Measurements from ENCODE around the gene RNASE13.
"Not testable (repeated sequence)": the region's sequence is repeated elsewhere in the genome, so short reads cannot be mapped to it uniquely, and the experiment has no call there.

The RNASE13 gene

GRCh38 chr14:21022686-21023085, 11.9 kb downstream of the RNASE13 start:
- DNase-seq (ENCODE audit: low read depth in 2 of 2) = no peak

DNA sequence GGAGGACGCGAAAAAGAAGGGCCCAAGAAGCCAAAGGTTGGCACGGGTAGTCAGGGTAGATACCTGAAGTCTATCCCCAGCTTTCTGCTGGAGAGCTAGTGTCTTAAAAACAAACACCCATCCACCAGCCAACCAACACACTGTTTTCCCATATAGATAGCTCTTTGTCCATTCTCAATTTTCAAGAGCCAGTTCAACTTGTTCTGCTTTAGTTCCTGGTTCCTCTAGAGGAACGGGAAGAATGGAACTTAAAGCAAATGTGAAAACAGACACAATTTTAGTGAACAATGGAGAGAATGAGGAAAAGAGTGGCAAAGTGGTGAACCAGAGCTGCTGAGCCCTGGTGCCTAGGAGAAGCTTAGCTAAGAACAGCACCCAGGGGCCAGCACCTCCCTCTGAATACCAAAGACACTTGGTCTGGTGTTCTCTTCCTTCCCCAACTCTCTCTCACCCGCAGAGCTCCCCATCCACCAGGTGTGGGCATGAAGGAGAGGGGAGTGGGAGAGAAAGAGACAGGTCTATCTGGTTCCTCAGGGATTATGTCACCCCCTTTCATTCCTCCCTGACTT, 13.5 kb downstream of the RNASE13 start:
- no peak for DNase-seq (ENCODE audit: low read depth in 2 of 2)

DNA sequence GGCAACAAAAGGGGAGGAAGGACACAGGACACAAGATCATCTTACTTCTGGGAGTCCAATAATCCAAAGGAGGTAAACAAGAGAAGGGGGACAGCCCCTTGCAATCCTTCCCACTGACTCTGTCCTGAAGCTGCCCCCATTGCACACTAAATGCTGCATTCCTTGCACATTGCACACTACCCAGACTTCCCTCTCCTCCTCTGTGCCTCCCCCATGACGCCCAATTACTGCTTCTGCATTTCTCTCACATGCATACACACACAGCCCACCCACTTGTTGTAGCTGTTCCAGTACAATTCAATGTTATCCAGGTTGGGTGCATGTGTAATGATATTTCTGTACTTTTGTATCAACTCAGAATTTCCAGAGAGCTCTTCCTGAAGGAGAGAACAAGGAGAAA, 15.2 kb downstream of the RNASE13 start:
- no peak for DNase-seq (ENCODE audit: low read depth in 2 of 2)

GRCh38 chr14:21018781-21019180, 15.8 kb downstream of the RNASE13 start:
- DNase-seq (ENCODE audit: low read depth in 2 of 2) = no peak

- no peak for DNase-seq (ENCODE audit: low read depth in 2 of 2)
Observed at GRCh38 chr14:21018286-21018685, 16.3 kb downstream of the RNASE13 start.

DNA sequence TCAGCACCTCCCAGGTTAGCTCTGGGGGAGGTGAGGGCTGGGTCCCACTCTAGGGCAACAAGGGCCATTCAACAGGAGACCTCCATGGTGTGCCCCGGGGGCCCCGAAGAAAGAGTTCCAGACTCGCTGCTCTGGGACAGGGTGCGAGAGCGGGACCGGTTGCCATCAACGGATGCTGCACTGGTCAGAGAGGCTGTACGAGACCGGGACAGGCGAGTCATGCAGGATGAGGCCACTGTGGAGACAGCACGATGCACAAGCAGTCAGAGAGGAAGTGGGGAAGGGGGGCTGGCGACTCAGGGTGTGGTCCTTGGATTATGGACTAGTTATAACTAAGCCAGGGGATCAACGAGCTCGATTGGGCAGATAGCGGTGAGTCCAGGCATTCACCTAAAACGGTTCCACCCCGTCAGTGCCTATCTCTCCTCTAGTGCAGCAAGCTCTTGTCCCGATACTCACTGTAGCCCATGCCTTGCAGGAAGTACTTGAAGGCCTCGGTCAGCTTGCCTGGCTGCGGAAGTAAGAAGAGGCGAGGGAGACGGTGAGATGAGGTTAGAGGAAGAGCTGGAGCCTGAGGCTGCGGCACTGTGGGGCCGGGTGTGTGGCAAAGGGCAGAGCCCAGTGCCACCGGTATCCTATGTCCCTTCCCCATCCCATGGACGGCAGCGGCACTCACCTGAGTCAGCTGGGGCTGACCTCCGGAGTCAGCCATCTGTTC, 16.9 kb downstream of the RNASE13 start:
- no peak for DNase-seq (ENCODE audit: low read depth in 2 of 2)

DNA sequence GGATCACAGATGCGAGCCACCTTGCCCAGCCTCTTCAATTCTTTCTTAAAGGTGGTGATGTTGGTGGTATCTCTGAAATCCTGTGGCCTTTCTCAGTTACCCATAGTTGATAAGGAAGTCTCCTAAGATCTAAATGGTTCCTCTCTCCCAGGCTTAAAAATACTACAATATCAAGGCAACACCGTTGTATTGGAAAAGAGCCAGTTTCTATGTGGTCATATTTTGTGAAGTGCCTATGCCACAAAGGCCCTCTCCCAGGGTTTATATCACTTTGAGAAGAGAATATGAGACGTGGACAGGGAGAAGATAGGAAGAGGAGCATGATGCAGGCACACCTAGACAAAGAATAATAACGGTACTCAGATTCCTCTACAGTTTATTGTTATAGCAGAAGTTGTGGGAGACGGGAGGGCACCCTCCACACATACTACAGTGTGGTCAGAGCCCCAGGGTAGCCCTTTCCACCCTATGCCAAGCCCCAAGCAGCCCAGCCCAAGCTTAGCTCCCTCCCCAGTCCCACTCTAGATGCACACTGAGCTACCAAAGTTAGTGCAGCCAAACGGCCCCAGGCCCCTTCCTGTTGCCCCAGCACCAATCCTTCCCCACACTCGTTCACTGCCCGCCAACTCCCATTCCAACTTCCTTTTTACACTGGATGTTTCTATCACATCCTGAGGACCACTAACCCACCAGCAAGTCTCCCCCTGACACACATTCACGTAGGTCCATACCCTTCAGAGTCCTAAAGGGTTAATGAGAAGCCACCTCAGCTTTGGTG, 18.0 kb downstream of the RNASE13 start:
- no peak for DNase-seq (ENCODE audit: low read depth in 2 of 2)

- no peak for DNase-seq (ENCODE audit: low read depth in 2 of 2)
Observed at GRCh38 chr14:21015312-21015711, 19.3 kb downstream of the RNASE13 start.

- DNase-seq (ENCODE audit: low read depth in 2 of 2) = peak; percentile 61 to 70
Observed at GRCh38 chr14:21014761-21015190, 19.8 kb downstream of the RNASE13 start.

GRCh38 chr14:21011136-21011535, 23.5 kb downstream of the RNASE13 start:
- DNase-seq (ENCODE audit: low read depth in 2 of 2) = no peak

GRCh38 chr14:21009721-21010120, 24.9 kb downstream of the RNASE13 start:
- DNase-seq (ENCODE audit: low read depth in 2 of 2) = not testable (repeated sequence)

DNA sequence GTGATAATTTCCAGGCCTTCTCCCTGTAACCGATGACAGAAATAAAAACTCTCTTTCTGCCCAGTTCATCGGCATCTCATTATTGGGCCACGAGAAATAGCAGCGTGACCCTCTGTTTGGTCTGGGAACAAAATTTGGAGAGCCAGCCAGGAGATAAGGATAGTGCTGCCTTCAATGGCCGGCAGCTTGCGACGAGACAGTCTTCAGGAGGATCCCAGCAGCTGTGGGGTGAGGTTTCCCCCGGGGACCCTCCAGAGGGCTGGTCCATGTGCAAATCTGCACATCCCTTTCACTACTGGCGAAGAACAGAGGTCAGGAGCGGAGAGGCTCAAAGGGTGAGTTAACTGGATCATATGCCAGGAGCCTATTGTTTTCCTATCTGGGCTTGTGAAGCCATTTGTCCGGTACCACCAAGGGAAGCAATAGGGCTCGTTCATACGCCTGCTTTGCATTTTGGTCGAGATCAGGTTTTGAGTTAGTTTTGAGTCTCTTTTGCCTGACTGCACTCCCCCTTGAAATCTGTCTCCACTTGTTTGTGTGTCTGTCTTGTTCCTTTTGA, 30.7 kb downstream of the RNASE13 start:
- DNase-seq (ENCODE audit: low read depth in 2 of 2) = no peak

DNA sequence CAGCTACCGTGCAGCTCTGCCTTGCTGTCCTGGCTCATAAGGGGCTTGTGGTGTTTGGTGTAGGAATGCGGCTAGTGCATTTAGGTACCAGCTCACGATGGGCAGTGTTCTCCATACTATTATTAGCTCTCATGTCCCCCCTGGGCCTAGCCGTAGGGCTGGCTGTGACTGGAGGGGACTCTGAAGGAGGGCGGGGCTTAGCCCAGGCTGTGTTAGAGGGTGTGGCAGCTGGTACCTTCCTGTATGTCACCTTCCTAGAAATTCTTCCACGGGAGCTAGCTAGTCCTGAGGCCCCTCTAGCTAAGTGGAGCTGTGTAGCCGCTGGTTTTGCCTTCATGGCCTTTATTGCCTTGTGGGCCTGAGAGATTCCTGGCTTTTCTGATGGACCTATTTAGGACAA, 33.4 kb downstream of the RNASE13 start:
- no peak for DNase-seq (ENCODE audit: low read depth in 2 of 2)

DNA sequence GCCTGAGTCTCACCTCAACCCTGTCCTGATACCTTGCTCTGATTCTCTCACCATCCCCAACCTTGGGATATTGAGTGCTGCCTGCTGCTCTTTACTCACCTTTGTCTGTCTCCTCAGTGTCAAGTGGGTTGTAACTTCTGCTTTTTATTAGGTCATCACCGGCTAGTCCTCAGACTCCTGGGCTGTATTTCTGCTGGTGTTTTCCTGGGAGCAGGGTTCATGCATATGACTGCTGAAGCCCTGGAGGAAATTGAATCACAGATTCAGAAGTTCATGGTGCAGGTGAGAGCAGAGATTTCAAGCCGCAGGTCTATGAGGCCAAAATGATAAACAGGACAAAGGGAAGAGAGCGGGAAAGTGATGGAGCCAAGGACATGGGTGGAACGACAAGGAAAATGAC, 35.0 kb downstream of the RNASE13 start:
- DNase-seq (ENCODE audit: low read depth in 2 of 2) = no peak

DNA sequence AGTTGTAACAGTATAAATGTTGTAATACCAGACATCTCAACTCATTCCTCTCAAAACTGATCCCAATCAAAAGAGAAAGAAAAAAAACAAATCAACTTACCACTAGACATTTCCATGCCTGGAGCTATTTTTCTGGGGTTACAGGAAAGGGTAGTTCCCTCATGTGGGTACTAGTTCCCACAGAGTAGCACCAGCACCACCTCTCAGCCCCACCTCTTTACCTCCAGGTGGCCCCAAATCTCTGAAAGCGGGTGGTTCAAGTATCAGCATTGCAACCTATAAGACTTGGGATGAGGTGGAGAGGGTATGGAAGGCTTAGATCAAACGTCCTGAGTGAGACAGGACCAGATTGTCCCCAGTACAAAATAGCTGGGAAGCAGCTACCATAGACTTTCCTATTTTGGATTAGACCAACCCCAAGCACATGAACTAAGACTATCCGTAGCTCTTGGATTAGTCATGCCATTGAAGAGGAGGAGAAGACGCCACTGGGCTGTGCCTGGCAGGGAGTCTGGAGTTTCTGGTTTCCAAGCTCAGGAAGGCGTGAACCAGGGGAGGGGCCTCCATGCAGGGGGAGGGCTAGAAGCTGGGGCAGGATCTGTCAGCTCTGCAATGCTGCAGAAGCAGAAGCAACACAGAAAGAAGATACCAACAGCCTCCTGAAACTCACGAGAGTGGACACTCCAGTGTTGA, 35.8 kb downstream of the RNASE13 start, which contains the start of gene SLC39A2:
TSS of gene SLC39A2 (plus strand) at position 620 of the 693 bp plus-strand sequence. CDS start 154 bp downstream, outside the sequence.
- no peak for DNase-seq (ENCODE audit: low read depth in 2 of 2)

- DNase-seq (ENCODE audit: low read depth in 2 of 2) = no peak
Observed at GRCh38 chr14:20998139-20998538, 36.5 kb downstream of the RNASE13 start.

DNA sequence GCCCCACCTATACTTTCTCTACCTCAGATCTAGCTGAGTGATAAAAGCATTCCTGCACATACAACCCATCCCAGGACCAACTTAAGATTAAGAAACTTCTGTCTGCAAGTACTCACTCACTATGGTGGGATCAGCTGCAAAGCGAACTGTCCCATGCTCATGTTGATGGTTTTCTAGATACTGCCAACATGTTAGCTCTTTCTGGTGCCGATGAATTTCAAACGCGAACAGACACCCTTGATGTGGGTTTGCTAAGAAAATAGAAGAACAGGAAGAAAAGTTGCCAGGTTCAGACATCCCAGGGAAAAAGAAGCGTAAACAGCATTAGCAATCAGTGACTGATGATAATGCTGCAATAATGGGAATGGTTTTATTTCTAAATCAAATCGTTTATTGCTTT, 37.0 kb downstream of the RNASE13 start:
- DNase-seq (ENCODE audit: low read depth in 2 of 2) = no peak

- no peak for DNase-seq (ENCODE audit: low read depth in 2 of 2)
Observed at GRCh38 chr14:20997115-20997514, 37.5 kb downstream of the RNASE13 start.

GRCh38 chr14:20996521-20996920, 38.1 kb downstream of the RNASE13 start:
- DNase-seq (ENCODE audit: low read depth in 2 of 2) = no peak

DNA sequence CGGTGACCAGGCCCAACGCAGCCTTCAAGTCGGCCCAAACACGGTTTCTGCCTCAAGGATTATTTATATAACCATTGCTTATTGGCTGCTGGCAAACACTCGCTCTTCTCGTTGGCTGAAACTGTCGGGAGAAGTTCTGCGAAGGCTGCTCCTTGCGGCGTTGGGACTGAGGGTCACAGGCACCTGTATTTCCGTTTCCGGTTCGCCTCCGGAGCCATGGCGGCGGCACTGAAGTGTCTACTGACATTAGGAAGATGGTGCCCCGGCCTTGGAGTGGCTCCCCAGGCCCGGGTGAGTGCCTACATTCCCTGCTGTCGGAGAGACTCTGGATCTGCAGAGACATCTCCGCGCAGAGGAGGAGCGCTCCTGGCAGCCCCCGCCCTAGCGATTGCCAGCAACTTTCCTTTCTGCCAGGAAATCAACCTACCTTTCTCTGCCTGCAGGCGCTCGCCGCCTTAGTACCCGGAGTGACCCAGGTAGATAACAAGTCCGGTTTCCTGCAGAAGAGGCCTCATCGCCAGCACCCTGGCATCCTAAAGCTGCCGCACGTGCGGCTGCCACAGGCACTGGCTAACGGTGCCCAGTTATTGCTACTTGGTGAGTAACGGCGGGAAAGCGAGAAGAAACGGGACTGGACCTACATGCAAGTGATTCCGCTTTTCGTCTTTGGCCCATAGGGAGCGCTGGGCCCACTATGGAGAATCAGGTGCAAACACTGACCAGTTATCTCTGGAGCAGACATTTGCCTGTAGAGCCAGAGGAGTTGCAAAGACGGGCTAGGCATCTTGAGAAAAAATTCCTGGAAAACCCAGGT, 44.6 kb downstream of the RNASE13 start, which contains the start of gene METTL17:
TSS of gene METTL17 (plus strand) at position 194 of the 814 bp plus-strand sequence. CDS start at position 217, 23 bp downstream.
- peak; percentile 47 to 64 for DNase-seq (ENCODE audit: low read depth in 2 of 2)

- no peak for DNase-seq (ENCODE audit: low read depth in 2 of 2)
Observed at GRCh38 chr14:20989471-20989786, 45.2 kb downstream of the RNASE13 start.
